Natural killer cell treated with Interleukin-12 subunit alpha and Interleukin-12 subunit beta and Interleukin-15 and Interleukin-18, amount 100 ng/mL, for 72 hours (primary cell): ENCODE measurements around the gene RPRD2. TPM values are rescaled to one million over a fixed set of nuclear protein-coding genes. Genes with fewer than 3 reads are reported as not detected.
"Not testable (repeated sequence)": the region's sequence is repeated elsewhere in the genome, so short reads cannot be mapped to it uniquely, and the experiment has no call there.

ENCODE experiments used
- ATAC-seq, 2 donors: fragments of 150-1000 bp; cut with Tn5 transposase in 1 of 2; sonication (Bioruptor Pico), chemical (Tn5 transposase) in 1 of 2; 2 replicates each; pipeline ENCODE4 v1.10.0; 2021
- DNase-seq: peaks from one replicate; pipeline ENCODE4 v3.0.0; 2022; ENCODE audit warnings: low spot score
- H3K27ac Mint-ChIP-seq, 2 donors: 1 replicate in 1 of 2; 2 replicates in 1 of 2; pipeline ENCODE4 v1.8.0; 2022; ENCODE audit warnings: mixed read lengths in 2 of 2, mild to moderate bottlenecking in 1 of 2, moderate library complexity in 1 of 2
- H3K27me3 Mint-ChIP-seq, 2 donors: 1 replicate in 1 of 2; 2 replicates in 1 of 2; pipeline ENCODE4 v1.8.0; 2022; ENCODE audit warnings: mixed read lengths in 2 of 2
- H3K36me3 Mint-ChIP-seq: one replicate; pipeline ENCODE4 v1.8.0; 2022; ENCODE audit warnings: mixed read lengths
- H3K4me1 Mint-ChIP-seq, 2 donors: 1 replicate in 1 of 2; 2 replicates in 1 of 2; pipeline ENCODE4 v1.8.0; 2022; ENCODE audit warnings: low read depth in 2 of 2, mixed read lengths in 2 of 2, mild to moderate bottlenecking in 1 of 2
- H3K4me3 Mint-ChIP-seq: one replicate; pipeline ENCODE4 v1.8.0; 2022; ENCODE audit warnings: mixed read lengths
- H3K9me3 Mint-ChIP-seq: 2 replicates; pipeline ENCODE4 v1.8.0; 2022; ENCODE audit warnings: mixed read lengths
- total RNA-seq, 2 donors: library from RNA; stranded (reverse); gene quantifications; one replicate each; pipeline ENCODE4 v1.2.3, GENCODE V29; 2022

Gene RPRD2
- total RNA-seq, result 10 to 100 TPM; 23.9 to 24.8 TPM

- DNase-seq (peak; percentile 99), ATAC-seq (peak; percentile 98)
- H3K9me3 Mint-ChIP-seq, result no peaks in the 10 kb centered on the region
- H3K36me3 Mint-ChIP-seq, result peaks cover 13% of the 10 kb centered on the region
- peak within 1 kb of the TSS; percentile 92 for H3K4me3 Mint-ChIP-seq
- peaks cover 42 to 43% of the 10 kb centered on the region in 2 donors for H3K4me1 Mint-ChIP-seq
- H3K27ac Mint-ChIP-seq, result peak within 1 kb of the TSS; percentile 96 to 99
- no peaks in the 10 kb centered on the region for H3K27me3 Mint-ChIP-seq
These were observed at the start of gene RPRD2 for GRCh38 chr1:150363426-150364230. RPRD2 (plus strand) TSS chr1:150364147; CDS start chr1:150364715, 568 bp downstream.

- not testable (repeated sequence) for H3K27me3 Mint-ChIP-seq, H3K4me1 Mint-ChIP-seq, H3K27ac Mint-ChIP-seq, H3K36me3 Mint-ChIP-seq, DNase-seq, H3K4me3 Mint-ChIP-seq, ATAC-seq, H3K9me3 Mint-ChIP-seq
These were observed 49.3 kb upstream of the RPRD2 start for GRCh38 chr1:150314691-150315090.

DNA sequence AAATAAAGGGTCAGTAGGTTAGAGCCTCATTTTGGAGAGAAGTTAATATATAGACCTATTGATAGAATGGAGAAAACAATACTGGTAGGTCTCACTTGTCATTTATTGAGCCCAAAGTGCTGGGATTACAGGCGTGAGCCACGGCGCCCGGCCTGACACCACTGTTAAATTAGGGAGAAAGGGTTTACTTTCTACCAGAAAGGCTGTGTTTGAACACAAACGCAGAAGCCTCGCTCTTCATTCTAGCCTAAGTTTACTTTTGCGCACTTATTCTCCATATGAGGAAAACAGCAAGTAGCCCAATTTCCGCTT, 43.3 kb upstream of the RPRD2 start:
- peak overlapping the region; percentile 97 for H3K4me3 Mint-ChIP-seq
- H3K27ac Mint-ChIP-seq, result peak overlapping the region; percentile 98 to 99
- peaks cover 14 to 28% of the 10 kb centered on the region in 2 donors for H3K4me1 Mint-ChIP-seq
- ATAC-seq (no peak), DNase-seq (no peak)
- peaks cover 15% of the 10 kb centered on the region for H3K36me3 Mint-ChIP-seq
- H3K27me3 Mint-ChIP-seq, result peaks cover under 1 to 3% of the 10 kb centered on the region in 2 donors
- H3K9me3 Mint-ChIP-seq, result no peaks in the 10 kb centered on the region

DNA sequence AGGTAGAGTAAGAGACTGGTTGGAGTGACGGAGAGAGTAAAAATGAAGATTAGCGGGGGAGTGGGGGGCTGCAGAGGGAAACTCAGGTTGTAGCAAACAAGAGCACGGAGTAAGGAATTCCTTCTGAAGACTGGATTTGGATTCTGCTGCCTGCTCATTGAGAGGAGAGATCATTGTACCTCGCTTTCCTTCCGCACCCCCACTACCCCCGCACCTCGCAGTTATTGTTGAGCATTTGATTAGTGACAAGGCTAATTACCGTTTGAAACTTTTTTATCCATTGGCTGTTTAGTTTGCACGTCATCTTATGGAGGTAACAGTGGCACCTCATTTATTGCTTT, 42.2 kb upstream of the RPRD2 start:
- Mint-ChIP-seq H3K9me3 (no peaks in the 10 kb centered on the region), H3K27ac (peak overlapping the region; percentile 98 to 99), H3K4me3 (peak overlapping the region; percentile 97), H3K36me3 (peaks cover 26% of the 10 kb centered on the region), H3K4me1 (peaks cover 19 to 33% of the 10 kb centered on the region in 2 donors), H3K27me3 (peaks cover 0 to 3% of the 10 kb centered on the region in 2 donors)
- no peak for DNase-seq
- no peak for ATAC-seq

GRCh38 chr1:150322310-150322709, 41.6 kb upstream of the RPRD2 start:
- Mint-ChIP-seq H3K4me3 (peak overlapping the region; percentile 97), H3K4me1 (peaks cover 19 to 34% of the 10 kb centered on the region in 2 donors), H3K27ac (peak overlapping the region; percentile 98 to 99), H3K36me3 (peaks cover 27% of the 10 kb centered on the region), H3K27me3 (peaks cover 0 to 3% of the 10 kb centered on the region in 2 donors), H3K9me3 (no peaks in the 10 kb centered on the region)
- ATAC-seq, result peak; percentile 79 to 85
- DNase-seq, result peak; percentile 69

DNA sequence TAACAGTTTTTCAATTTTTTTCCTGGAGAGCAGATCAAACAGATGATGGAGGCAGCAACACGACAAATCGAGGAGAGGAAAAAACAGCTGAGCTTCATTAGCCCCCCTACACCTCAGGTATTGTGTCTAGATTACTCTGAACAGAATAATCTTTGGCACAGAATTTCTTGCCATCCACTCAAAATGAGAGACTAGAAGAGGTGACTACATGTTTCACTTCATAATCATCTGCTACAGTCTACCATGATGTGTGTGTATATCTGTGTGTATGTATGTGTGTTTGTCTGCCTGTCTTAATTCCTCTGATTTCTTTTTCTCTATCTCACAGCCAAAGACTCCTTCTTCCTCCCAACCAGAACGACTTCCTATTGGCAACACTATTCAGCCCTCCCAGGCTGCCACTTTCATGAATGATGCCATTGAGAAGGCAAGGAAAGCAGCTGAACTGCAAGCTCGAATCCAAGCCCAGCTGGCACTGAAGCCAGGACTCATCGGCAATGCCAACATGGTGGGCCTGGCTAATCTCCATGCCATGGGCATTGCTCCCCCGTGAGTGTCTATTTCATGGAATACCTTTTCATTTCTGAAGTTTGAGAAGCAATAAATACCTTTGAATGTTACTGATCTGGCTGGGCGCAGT, 31.2 kb upstream of the RPRD2 start:
- Mint-ChIP-seq H3K9me3 (no peaks in the 10 kb centered on the region), H3K36me3 (peaks cover 24% of the 10 kb centered on the region), H3K4me1 (peaks cover 6 to 16% of the 10 kb centered on the region in 2 donors), H3K27ac (no peak overlapping the region), H3K4me3 (no peak overlapping the region), H3K27me3 (no peaks in the 10 kb centered on the region)
- ATAC-seq (no peak), DNase-seq (no peak)

GRCh38 chr1:150346316-150346715, 17.6 kb upstream of the RPRD2 start:
- Mint-ChIP-seq H3K27me3 (no peaks in the 10 kb centered on the region), H3K27ac (no peak overlapping the region), H3K4me3 (no peak overlapping the region), H3K36me3 (peaks cover 34% of the 10 kb centered on the region), H3K4me1 (peaks cover 0 to 4% of the 10 kb centered on the region in 2 donors), H3K9me3 (no peaks in the 10 kb centered on the region)
- no peak for ATAC-seq
- DNase-seq, result no peak

DNA sequence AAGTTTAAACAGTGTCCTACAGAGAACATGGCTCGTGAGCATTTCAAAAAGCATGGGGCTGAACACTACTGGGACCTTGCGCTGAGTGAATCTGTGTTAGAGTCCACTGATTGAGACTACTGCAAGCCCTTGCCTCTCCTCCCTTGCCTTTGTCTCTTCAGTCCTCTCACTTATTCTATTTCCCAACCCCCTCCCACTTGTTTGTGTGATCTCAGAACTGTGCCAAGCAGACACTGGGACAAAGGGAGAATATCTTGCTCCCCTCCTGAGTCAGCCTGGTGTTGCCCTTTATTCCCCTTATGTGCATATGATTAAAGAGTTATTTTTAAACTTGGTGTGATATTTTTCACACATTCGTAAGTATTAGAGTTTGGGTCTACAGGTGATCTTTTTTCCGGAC, 11.1 kb upstream of the RPRD2 start:
- Mint-ChIP-seq H3K4me3 (no peak overlapping the region), H3K27me3 (no peaks in the 10 kb centered on the region), H3K4me1 (peaks cover 0 to 4% of the 10 kb centered on the region in 2 donors), H3K9me3 (no peaks in the 10 kb centered on the region), H3K36me3 (peaks cover 30% of the 10 kb centered on the region), H3K27ac (no peak overlapping the region)
- ATAC-seq, result no peak
- no peak for DNase-seq

DNA sequence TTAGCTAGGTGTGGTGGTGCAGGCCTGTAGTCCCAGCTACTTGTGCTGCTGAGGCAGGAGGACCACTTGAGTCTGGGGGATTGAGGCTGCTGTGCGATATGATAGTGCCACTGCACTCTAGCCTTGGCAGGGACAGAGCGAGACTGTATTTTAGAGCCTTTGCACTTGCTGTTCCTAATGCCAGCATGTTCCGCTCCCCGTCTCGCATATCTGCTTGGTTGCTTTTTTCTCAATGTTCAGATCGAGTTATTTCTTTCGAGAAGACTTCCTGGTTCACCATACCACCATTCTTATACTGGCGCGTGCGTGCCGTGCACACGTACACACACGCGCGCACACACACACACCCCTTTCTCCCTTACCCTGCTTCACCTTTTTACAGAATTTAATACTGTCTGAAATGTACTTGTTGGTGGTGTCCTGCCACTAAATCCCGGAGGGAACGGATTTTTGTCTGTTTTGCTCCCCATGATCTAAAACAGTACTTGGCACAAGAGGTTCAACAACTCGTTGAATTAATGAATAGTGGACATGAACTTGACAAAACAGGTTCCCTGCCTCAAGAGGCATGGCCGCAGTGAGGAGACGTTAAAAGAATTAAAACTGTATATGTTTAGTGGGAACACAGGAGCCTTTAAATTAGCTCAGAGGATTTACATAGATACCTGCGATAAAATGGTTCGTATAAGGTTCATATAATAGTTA, 1.1 kb upstream of the RPRD2 start:
- Mint-ChIP-seq H3K4me1 (peaks cover 40 to 41% of the 10 kb centered on the region in 2 donors), H3K27me3 (no peaks in the 10 kb centered on the region), H3K9me3 (no peaks in the 10 kb centered on the region), H3K27ac (peak overlapping the region; percentile 96 to 99), H3K4me3 (peak overlapping the region; percentile 92), H3K36me3 (peaks cover 13% of the 10 kb centered on the region)
- no peak for DNase-seq
- ATAC-seq, result no peak

DNA sequence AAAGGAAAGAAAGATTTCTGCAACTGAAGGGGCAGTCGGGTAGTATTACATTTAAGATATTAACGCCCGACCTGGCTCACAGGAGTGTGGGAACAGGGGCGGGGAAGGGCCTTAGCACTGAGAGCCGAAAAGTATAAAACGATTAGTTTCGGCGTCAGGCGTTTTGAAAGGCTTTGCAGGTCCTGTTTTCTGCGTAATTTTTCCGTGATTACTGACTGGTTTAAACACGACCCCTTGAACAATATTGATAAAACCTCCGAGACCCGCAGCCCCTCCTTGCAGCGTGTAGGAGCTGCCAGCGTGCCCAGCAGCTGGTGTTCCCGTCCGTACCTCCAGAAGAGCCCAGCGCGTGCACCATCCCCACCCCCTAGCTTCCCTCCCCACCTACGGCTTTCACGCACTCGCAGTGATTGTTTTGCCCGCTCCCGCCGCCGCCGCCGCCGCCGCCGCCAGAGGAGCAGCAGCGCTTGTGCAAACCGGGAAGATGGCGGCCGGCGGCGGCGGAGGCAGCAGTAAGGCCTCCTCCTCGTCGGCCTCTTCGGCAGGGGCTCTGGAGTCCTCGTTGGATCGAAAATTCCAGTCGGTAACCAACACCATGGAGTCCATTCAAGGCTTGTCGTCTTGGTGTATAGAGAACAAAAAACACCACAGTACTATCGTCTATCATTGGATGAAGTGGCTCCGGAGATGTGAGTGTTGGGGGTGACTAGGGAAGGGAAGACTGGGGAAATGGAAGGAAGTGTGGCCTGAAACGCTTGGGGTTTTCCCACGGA, 470 bp downstream of the RPRD2 start:
- Mint-ChIP-seq H3K9me3 (no peaks in the 10 kb centered on the region), H3K4me3 (peak overlapping the region; percentile 92), H3K36me3 (peaks cover 13% of the 10 kb centered on the region), H3K27me3 (no peaks in the 10 kb centered on the region), H3K27ac (peak overlapping the region; percentile 96 to 99), H3K4me1 (peaks cover 42 to 43% of the 10 kb centered on the region in 2 donors)
- DNase-seq, result peak; percentile 83
- peak; percentile 55 for ATAC-seq

DNA sequence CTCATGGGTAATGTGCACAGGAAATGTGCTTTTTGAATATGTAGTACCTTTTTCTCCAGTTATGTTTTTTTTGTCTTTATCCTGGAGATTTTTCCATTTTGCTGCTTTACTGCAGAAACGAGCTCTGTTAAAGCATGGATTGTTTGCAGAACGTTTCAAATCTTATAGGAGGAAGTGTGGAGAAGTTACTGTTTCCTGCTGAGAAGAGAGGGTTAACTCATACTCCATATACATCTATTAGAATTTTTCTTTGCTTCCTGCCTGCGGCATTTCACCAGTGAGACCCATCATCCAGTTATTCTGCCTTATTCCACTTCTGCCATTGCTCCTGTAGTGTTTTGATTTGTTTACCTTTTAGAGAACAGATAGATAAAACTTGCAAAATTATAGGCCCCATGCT, 2.0 kb downstream of the RPRD2 start:
- peaks cover 13% of the 10 kb centered on the region for H3K36me3 Mint-ChIP-seq
- no peak for ATAC-seq
- H3K4me1 Mint-ChIP-seq, result peaks cover 42 to 46% of the 10 kb centered on the region in 2 donors
- H3K27ac Mint-ChIP-seq, result peak overlapping the region; percentile 96 to 99
- no peaks in the 10 kb centered on the region for H3K27me3 Mint-ChIP-seq
- DNase-seq, result no peak
- H3K9me3 Mint-ChIP-seq, result no peaks in the 10 kb centered on the region
- H3K4me3 Mint-ChIP-seq, result peak overlapping the region; percentile 92

DNA sequence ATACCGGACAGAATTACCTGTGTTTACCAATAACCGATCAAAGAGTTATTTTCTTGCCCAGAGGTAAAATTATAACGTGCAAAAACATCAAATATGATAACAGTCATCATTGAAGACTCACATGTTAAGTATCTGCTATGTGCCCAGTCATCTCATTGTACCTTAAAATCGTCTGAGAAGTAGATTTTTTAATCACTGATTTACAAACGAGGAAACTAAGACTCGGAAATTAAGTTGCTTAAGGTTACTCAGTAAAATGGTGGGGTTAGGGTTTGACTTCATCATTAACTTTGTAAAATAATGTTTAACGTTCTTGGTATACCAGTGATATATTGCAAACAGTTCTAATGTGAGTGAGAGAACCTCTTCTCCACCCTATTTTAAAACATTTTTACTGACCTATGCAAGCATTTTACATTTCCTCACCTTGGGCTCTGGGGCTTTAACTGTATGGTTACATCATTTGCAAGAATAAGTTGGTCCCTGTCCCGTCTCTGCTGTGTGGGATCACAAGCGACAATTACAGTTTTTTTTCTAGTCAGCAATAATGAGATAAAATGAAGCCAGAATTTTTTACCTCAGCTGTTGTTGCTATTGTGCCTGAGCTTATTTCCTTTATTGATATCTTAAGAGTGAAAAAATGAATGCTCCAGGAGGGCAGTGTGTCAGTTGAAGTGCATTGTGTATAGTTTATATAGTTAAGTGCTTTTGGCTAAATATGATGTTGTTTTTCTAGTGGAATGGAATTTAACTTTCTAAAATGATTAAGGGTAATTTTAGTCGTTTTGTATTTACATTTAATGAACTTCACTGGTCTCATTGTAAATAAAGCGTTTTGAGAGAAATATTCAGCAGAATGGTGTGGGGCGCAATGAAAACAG, 2.7 kb downstream of the RPRD2 start:
- H3K9me3 Mint-ChIP-seq, result no peaks in the 10 kb centered on the region
- DNase-seq (no peak), ATAC-seq (no peak)
- peak overlapping the region; percentile 92 for H3K4me3 Mint-ChIP-seq
- H3K27ac Mint-ChIP-seq, result peak overlapping the region; percentile 96 to 99
- peaks cover 13% of the 10 kb centered on the region for H3K36me3 Mint-ChIP-seq
- H3K4me1 Mint-ChIP-seq, result peaks cover 42 to 46% of the 10 kb centered on the region in 2 donors
- no peaks in the 10 kb centered on the region for H3K27me3 Mint-ChIP-seq

DNA sequence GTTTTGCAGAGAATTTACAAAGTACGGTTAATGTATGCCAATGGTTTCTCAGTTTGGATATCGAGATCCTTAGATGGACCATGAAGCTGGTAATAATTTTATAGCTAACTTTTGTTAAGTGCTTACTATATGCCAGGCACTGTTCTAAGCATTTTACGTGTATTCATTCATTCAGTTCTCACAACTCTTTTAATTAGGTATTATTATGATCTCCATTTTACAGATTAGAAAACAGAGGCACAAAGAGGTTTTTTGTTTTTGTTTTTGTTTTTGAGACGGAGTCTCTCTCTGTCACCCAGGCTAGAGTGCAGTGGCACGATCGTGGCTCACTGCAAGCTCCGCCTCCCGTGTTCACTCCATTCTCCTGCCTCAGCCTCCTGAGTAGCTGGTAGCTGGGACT, 7.2 kb downstream of the RPRD2 start:
- no peaks in the 10 kb centered on the region for H3K9me3 Mint-ChIP-seq
- peak overlapping the region in 1 of 2 donors; percentile 37 for H3K27ac Mint-ChIP-seq
- H3K4me3 Mint-ChIP-seq, result no peak overlapping the region
- DNase-seq (no peak), ATAC-seq (no peak)
- peaks cover 3% of the 10 kb centered on the region for H3K36me3 Mint-ChIP-seq
- H3K4me1 Mint-ChIP-seq, result peaks cover 44 to 53% of the 10 kb centered on the region in 2 donors
- no peaks in the 10 kb centered on the region for H3K27me3 Mint-ChIP-seq
